Measurements from ENCODE around the gene LZIC. TPM values are rescaled to one million over a fixed set of nuclear protein-coding genes. Genes with fewer than 3 reads are reported as not detected.

LZIC gene
- total RNA-seq, 1 donor from 2014 or later, result 3.7 TPM

GRCh38 chr1:9900142-9901043 is 42.8 kb downstream of the LZIC start:
- DNase-seq (ENCODE audit: low spot score in 2 of 2), result peak; percentile 51 to 81
- Histone ChIP-seq H3K27me3 (no peaks in the 10 kb centered on the region), H3K9me3 (no peaks in the 10 kb centered on the region), H3K36me3 (no peaks in the 10 kb centered on the region), H3K27ac (peak overlapping the region; percentile 63 to 70), H3K4me1 (peaks cover 12 to 23% of the 10 kb centered on the region in 2 donors), H3K4me3 (peak overlapping the region; percentile 25 to 49)
- intact Hi-C loops (cut with DNase I), result loop anchor here (1.0 kb wide), 1 partner anchor 10 kb away; the partner anchor contains the start of gene CTNNBIP1
- TF ChIP-seq, protein P1, sequence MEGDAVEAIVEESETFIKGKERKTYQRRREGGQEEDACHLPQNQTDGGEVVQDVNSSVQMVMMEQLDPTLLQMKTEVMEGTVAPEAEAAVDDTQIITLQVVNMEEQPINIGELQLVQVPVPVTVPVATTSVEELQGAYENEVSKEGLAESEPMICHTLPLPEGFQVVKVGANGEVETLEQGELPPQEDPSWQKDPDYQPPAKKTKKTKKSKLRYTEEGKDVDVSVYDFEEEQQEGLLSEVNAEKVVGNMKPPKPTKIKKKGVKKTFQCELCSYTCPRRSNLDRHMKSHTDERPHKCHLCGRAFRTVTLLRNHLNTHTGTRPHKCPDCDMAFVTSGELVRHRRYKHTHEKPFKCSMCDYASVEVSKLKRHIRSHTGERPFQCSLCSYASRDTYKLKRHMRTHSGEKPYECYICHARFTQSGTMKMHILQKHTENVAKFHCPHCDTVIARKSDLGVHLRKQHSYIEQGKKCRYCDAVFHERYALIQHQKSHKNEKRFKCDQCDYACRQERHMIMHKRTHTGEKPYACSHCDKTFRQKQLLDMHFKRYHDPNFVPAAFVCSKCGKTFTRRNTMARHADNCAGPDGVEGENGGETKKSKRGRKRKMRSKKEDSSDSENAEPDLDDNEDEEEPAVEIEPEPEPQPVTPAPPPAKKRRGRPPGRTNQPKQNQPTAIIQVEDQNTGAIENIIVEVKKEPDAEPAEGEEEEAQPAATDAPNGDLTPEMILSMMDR (IDR thresholded peaks at IDR 0.05), result peak in 2 of 3 experiments; percentile 5 to 12

GRCh38 chr1:9894115-9894514 is 49.1 kb downstream of the LZIC start:
- peaks cover 0 to 11% of the 10 kb centered on the region in 2 donors for H3K4me1 ChIP-seq
- no peaks in the 10 kb centered on the region for H3K9me3 ChIP-seq
- intact Hi-C loops (cut with DNase I), result no loop called here
- TF ChIP-seq, protein P1 (IDR thresholded peaks at IDR 0.05), result no peak
- H3K4me3 ChIP-seq, result no peak overlapping the region
- no peaks in the 10 kb centered on the region for H3K36me3 ChIP-seq
- no peak for DNase-seq (ENCODE audit: low spot score in 2 of 2)
- H3K27me3 ChIP-seq, result no peaks in the 10 kb centered on the region
- no peak overlapping the region for H3K27ac ChIP-seq

GRCh38 chr1:9892563-9893528 is 50.3 kb downstream of the LZIC start:
- Histone ChIP-seq H3K36me3 (no peaks in the 10 kb centered on the region), H3K4me3 (no peak overlapping the region), H3K9me3 (no peaks in the 10 kb centered on the region), H3K4me1 (peaks cover 0 to 11% of the 10 kb centered on the region in 2 donors), H3K27ac (peak overlapping the region; percentile 49 to 57), H3K27me3 (no peaks in the 10 kb centered on the region)
- TF ChIP-seq, protein P1 (IDR thresholded peaks at IDR 0.05), result no peak
- intact Hi-C loops (cut with DNase I), result no loop called here
- DNase-seq (ENCODE audit: low spot score in 2 of 2), result no peak

GRCh38 chr1:9891207-9891606 is 52.0 kb downstream of the LZIC start:
- intact Hi-C loops (cut with DNase I), result no loop called here
- Histone ChIP-seq H3K9me3 (no peaks in the 10 kb centered on the region), H3K27ac (no peak overlapping the region), H3K36me3 (no peaks in the 10 kb centered on the region), H3K4me1 (peaks cover 0 to 11% of the 10 kb centered on the region in 2 donors), H3K27me3 (no peaks in the 10 kb centered on the region), H3K4me3 (no peak overlapping the region)
- TF ChIP-seq, protein P1 (IDR thresholded peaks at IDR 0.05), result no peak
- DNase-seq (ENCODE audit: low spot score in 2 of 2), result no peak

- H3K36me3 ChIP-seq, result no peaks in the 10 kb centered on the region
- peak overlapping the region in 1 of 2 donors; percentile 49 for H3K27ac ChIP-seq
- intact Hi-C loops (cut with DNase I), result no loop called here
Measured at GRCh38 chr1:9890224-9890731, 52.9 kb downstream of the LZIC start.

More at GRCh38 chr1:9890224-9890731, 52.9 kb downstream of the LZIC start:
- peaks cover 0 to 11% of the 10 kb centered on the region in 2 donors for H3K4me1 ChIP-seq
- H3K9me3 ChIP-seq, result no peaks in the 10 kb centered on the region
- DNase-seq (ENCODE audit: low spot score in 2 of 2), result no peak
- TF ChIP-seq, protein P1 (IDR thresholded peaks at IDR 0.05), result no peak
- no peaks in the 10 kb centered on the region for H3K27me3 ChIP-seq
- no peak overlapping the region for H3K4me3 ChIP-seq

Measured in ascending aorta (tissue), 2 donors.